SK-N-SH treated with all-trans-retinoic acid at 6 μM for 48 hours (cell line): ENCODE measurements around the gene ADARB2.

ENCODE experiments used
- ISL1 ChIP-seq: fragments of 250-450 bp; sonication (Bioruptor Pico); IDR thresholded peaks from 2 replicates; pipeline ENCODE4 v2.1.2; 2022; ENCODE audit warnings: mild to moderate bottlenecking, moderate library complexity
- OSR1 ChIP-seq: fragments of 250-450 bp; sonication (Bioruptor Pico); IDR thresholded peaks from 2 replicates; pipeline ENCODE4 v1.8.0; 2022; ENCODE audit warnings: moderate library complexity, mild to moderate bottlenecking, inconsistent platforms

DNA sequence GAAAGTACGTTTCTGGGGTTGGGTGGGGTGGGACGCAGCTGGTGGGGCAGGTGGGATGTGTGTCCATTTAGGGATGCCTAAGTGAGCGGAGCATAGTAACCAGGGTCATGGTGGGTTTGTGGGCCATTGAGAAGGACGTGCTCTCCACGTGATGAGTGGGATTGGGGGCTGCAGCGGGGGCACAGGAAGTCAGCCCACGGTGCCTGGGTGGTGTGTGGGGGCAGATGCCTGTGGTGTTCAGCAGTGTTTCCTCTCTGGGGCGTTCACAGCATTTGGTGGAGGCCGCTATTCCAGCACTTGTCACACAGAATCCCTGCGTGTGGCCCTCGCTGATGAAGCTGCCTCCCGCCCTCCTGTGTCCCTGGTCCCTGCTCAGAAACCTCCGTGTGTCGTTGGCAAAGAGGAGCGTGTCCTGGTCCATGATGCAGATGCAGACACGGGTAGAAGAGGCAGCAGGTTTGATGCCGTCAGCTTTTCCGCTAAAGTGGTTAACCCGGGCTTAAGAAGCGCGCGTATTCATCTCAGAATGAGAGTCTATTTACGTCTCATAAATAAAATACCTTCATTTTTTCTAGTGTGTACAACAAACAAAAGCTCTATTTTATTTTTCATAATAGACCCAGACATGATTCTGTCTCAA lies 274.2 kb downstream of the ADARB2 start:
- no peak for TF ChIP-seq ISL1
- TF ChIP-seq OSR1 = no peak
